Measurements from ENCODE around the gene C2orf81.

The C2orf81 gene

DNA sequence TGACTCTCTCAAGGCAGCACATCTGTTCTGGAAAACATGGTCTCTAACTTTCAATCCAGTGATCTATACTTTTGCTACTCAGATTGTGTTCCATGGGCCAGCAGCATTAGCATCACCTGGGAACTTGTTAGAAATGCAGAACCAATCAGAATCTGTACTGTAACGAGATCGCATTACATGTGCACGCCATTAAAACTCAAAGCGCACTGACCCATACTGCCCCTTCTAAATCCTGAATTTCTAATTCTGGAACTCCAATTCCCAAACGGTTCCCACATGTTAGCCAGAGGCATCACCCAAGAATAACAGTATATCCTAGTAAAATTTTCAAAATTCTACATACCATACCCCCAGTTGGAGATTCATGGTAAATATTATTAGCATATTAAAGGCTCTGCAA lies 30.8 kb downstream of the C2orf81 start:
- no peak for DNase-seq

DNA sequence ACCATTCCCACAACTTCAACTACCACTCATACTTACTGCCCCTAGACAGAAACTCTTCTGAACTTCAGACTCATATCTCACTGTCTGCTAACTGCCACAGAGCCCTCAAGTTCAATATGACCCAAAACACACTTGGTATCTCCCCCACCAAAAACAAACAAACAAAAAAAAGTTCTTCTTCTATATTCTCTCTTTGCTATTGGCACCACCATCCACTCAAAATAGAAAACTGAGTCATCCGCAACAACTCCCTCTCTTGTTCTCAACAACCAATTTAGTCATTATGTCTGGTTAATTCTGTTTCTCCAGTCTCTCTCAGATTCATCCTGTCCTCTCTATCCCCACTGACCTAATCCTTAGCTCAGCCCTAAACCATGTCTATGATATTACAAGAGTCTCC lies 34.1 kb downstream of the C2orf81 start:
- DNase-seq: no peak

DNA sequence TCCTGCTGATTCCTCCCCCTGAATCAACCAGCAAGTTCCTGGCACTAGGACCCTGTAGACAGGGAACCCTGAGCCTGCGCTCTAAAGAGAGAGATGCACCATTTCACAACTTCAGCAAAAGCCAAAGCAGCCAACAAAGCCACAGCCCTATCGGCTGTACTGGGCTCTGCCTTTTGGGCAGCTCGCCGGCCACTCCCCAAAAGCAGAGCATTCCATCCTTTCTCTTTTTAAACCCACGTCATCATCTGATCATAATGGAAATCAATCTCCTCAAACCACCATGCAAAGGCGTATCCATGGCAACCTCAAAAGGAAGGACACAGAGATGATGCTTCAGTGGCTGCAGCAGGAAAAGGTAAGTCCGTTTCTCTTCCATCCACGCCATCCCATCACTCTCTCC lies 36.0 kb downstream of the C2orf81 start:
- DNase-seq: no peak

DNA sequence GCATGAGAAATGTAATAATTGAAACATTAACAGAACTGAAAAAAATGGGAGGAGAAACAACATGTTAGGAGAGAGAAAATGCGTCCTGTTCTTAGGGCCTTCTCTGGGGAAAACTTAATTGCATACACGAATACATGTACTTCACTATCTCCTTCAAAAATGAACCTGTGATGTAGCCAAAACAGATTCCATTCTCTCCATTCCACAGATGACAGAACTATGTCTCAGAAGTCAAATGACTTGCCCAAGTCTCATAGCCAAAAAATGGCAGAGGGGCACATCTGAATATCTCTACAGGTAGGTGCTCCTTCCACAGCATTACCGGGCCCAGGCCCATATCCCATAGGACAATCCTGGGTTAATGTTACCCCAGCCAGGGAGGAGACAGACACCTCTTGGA lies 37.4 kb downstream of the C2orf81 start:
- DNase-seq: no peak

DNA sequence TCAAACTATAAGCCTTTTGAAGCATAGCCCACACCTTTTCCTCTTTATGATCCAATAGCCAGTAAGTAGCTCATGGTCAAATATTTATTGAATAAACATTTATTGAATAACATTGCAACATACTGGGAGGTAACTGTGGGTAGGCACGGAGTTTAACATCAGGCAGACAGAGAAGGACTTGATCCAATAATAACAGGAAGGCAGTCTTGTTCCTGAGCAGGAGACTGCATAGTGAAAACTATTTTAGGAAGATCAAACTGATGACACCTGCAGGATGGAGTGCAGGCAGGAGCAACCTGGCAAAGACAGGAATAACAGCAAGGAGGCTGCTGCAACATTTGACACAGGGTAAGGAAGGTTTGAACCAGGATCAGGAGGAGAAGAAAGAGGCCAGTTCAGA lies 38.2 kb downstream of the C2orf81 start:
- no peak for DNase-seq

DNA sequence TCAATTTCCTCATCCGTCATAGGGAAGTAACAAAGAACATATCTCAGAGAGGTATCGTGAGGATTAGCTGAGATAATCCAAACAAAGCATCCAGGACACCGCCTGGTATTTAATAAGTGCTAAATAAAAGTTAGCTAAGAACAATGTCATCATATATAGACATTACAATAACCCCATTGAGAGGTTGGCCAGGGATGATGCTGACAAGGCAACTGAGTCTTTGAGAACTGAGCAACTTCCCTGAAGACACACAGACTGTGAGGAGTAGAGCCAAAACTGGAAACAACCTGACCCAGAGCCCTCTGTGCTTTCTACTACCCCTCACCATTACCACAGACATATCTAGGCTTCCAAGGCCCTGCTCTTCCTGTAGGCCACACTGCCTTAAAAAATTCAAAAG lies 39.7 kb downstream of the C2orf81 start:
- no peak for DNase-seq

DNA sequence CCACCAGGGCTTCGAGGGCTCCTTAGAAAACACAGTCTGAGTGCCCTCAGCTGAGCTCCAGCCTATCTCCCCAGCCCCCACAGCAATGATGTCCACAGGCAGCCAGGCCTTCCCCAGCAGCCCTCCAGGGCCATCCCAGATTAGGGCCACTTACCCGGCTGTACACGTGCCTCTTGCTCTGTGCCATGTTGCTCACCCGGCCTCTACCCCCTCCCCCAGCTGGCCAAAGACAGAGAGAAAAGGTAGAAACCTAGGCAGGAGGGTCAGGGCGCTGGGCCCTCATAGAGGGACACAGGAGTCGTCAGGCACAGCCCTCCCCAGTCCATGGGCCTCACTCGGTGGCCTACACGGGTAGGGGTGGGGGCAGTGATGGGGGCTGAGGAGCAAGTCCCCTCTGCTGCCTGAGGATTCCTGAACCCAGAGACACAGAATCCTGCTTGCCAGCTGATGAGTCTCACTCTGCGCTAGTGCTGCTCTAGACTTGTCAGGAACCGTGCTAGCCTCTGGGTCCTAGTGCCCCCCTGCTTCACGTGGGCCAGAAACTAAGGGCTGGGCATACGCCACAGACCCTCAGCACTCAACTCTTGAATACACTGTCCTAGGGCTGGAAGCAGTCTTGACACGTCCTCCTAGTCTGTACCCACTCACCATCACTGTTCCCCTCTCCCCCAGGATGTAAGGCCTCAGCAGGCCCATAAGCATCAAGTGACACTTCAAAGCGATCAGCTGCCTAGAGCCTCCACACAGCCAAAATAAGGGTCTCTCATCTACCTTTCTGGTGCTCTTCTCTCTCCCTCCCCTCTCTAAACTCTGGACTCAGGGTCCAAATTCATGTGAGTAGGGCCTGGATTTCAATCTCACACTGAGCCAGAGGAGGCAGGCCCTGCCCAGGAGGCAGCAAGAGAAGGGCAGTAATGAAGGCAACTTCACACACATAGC lies 41.3 kb downstream of the C2orf81 start, which contains the start of gene DCTN1:
Gene DCTN1 (minus strand): TSS at position 461 of the 939 bp plus-strand sequence. CDS start 274 bp downstream, at position 187.
- no peak for DNase-seq

DNA sequence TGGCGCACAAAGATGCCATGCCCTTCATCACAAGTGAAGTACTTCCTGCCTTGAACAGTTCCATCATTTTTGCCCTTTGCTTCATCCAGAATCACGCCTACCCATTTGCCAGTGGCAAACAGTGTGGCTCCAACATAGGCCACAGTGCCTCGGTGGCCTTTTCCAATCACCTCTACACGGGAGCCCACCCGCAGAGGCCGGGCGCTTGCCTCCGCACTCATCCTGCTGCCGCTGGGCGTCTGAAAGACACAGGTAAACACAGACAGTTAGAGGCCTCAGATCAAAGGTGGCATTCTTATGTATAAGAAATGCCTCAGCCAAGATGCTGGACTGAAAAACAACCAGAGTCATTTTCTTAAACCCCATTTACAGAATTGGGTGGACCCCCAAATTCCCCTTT lies 43.4 kb downstream of the C2orf81 start:
- DNase-seq: no peak

DNA sequence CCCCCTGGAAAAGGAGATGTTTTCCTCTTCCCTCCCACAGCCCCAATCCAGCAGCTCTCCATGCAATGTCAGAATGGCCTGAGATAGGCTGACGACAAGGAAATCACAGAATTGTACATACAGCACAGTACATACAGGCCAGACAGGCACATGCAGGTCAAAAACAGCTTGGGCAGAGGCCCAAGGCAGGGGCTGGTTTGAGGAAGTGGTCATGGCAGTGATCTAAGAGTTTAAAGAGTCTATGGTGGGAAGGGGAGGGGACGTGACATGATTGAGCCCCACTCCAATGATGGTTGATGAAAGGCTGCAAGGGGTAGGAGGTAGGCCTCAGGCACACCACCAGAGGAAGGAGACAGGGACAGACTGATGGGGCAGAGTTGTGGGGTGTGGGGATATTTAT lies 45.6 kb downstream of the C2orf81 start:
- no peak for DNase-seq

DNA sequence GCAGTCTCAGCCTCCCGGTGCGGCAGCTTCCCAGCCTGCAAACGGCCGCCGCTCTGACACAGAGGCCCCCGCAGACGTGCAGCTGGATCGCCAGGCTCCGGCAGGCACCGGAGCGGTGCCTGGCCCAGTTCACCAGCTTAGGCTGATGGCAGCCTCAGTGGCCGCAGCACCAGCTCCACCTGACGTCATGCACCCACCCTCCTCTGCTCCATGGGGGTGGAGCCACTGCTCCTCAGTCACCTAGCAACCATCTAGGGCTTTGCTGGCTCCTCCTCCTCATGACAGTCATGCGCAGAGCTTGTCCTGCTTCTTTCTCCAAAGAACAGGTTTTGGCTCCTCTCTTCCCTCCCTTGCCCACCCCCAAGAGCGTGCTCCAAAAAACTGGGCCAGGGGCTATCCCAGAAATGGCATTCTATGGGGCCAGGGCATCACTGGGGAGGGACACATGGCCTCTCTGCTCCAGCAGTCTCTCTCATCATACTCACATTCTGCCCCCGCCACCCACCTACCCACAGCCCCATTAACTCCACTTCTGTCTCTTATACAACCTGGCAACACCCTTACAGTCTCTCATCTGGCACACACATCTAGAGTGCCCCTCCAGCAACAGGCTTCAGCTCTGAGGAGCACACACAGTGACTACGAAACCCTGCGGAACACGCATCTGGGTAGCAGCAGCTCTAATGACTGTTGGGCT lies 46.8 kb downstream of the C2orf81 start:
- DNase-seq: no peak

DNA sequence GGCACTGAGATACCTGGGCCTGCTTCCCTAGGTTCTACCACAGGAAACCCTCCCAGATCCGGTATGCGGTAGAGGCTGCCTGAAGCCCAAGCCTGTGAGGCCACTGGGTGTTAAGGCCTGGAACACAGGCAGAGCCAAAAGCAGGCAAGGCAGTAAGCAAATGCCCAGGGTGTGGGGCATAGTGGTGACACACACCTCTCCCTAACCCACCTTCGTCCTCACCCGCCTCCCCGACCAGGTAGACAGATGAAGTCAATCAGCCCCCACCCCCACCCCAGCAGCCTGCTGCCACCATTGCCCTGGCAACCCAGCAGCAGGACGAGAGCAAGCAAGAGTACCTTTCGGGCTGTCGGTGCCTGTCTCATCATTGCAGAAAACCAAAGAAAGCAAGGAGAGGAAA lies 47.4 kb downstream of the C2orf81 start:
- no peak for DNase-seq

DNA sequence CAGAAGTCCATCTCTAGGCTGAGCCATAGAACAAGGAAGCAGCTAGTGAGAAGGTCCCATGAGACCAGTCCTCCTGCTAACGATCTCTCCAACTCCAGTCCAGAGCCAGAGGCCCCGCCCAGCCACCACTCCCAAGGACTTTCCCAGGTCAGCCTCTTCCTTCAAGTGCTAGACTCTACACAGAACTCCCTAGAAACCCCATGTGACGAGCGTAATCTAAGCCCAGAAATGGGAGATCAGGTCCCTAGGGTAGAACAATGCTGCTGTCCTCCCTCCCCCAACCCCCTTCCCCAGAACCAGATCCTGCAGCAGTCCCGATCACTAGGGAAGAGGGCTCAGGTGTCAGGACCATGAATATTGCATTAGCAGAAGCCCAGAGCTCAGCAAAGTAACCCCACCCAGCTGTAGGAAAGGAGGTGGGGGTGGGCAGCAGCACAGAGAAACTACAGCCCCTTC lies 48.2 kb downstream of the C2orf81 start:
- DNase-seq: no peak

DNA sequence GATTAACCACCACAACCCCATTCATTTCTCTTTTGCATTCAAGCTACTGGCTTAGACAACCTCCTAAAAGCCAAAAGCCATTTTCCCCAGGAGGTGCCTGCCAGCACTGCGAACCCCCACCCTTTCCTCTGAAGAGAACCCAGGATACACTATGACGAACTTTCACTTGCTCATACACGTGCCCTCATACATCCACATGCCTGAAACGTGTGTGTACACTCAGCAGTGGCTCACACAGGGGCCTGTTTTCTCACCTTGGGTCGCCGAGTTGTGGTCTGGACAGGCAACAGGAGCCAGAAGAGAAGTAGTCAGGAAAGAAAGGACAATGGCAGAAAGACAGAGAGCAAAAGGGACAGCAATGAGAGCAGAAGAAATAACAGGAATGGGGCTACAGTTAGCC lies 48.7 kb downstream of the C2orf81 start:
- DNase-seq: no peak

DNA sequence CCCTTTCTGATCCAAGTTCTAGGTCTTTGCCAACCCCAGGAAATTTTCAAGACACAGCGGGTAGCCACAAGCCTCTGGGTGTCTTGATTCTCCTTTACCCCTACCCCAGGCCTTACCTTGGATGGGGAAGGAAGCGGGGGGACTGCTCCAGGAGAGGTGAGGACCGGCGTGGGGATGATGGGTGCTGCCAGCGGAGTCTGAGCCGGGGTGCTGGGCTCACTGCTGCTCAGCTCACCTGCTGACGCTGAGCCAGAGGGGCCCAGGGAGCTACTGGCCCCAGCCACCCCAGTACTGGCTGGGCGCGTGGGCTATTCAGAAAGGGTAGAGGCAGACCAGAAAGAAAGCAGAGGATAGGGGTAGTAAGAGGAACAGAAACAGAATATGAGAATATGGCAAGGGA lies 50.0 kb downstream of the C2orf81 start:
- DNase-seq: no peak

DNA sequence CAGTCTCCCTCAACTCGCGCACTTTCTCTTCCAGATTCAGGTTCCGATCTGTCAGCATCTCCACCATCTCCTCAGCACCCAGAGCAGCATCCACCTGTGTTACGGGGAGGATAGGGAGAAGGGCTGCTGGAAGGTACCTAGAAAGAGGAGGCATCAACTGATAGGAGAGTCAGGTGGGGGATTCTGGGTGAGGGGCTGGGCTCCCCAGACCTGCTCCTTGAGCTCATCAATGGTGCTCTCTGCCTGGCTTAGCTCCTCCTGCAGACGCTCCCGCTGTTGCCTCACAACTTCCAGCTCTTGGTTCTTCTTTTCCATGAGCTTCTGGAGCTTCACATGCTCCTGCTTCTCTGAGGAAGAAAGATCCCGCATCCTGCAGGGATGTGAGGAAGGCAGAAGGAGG lies 51.4 kb downstream of the C2orf81 start:
- DNase-seq: no peak

DNA sequence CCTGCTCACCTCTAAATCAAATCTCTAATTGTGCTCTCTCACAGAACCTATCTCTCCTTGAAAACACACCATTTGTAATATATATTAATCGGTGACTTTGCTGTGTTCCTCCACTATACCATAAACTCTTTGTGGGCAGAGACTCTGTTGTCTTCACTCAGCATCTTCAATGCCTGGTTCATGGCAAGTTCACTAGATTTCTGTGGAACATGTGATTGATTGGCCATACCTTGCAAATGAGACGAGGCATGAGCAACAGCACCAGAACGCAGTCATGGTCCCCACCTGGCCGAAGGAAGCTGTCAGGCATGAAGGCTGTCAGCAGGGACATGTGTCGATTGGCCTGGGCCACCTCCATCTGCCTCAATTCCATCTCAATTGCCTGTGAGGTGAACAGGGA lies 52.9 kb downstream of the C2orf81 start:
- DNase-seq: no peak

DNA sequence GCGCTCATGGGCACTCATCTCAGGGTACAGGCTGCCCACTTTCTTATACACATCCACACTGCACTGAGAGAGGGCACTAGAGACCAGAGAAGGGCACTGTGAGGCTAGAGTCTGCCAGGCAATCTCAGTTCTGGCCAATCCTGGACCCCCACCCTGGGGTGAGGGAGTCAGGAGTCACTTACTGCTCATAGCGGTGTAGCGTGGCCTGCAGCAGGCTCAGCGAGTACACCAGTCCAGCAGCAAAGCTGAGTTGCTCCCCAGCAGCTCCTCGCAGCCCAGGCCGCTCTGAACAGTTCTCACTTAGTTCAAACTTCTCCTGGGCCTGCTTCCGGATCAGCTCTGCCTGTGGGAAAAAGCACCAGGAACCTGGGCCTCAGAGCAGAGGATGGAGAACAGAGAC lies 53.6 kb downstream of the C2orf81 start:
- DNase-seq: no peak

DNA sequence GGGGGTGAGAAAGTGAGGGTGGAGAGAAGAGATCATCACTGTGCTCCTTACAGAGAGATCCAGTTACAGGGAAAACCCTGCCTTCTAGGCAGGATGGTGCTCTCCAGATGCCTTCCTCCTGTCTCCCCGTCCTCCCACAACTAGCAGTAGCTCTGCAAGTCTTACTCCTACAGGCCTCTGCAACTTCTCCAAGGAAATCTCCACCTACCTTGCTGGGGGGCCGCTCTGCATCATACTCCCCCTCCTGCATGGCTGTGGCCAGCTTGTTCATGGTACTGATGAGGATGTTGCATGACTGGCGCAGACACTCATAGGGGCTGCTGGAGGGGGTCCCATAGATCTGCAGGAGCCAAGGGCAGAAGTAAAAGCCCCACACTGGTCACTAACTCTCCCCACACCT lies 55.4 kb downstream of the C2orf81 start:
- DNase-seq: no peak

DNA sequence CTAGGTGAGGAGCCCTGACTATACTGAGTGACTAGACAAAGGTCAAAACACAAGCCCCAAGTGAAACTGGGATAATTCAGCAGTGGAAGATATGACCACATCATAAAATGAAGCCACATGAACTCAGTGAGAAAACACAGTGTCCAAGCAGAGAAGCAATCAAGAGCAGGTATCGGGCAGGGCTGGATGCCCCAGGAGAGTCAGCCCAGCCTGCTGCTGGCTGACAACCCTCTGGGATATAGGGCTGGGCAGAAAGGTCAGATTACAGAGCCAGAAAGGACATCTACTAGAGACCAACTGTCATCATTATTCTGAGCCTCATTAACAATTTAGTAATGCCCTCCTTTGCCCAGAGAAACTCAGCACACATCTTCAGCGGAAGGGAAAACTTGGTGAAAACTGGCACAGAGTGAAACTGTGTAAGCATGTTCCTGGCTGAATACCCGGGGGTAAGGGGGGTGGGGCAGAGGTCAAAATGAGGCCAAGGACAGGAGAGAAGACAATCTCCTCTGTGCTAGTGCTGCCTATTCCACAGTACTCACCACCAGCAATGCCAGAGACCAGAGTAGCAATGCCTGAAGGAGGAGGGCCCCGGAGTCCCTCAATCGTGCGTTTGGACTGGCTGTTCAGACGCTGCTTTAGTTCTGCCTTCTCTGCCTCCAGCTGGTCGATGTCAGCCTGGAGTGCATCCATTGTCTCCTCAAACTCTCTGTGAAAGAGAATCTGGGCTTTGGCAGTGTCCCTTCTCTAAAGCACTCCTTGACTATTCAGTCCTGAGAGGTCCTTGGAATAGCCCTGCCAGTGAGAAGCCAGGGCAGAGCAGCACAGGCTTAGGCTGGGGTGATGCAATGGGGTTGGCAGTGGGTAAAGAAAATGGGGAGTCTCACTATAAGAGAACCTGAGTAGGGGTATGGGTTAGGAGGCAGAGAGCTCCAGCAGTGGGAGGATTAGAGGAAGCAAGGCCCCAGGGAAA lies 56.6 kb downstream of the C2orf81 start:
- no peak for DNase-seq

All from activated CD4-positive, alpha-beta T cell treated with anti-CD3 and anti-CD28 coated beads for 1 hour (primary cell).